Stimulated activated CD8-positive, alpha-beta memory T cell treated with anti-CD3 and anti-CD28 coated beads, Interleukin-7, amount 100 ng/mL, for 24 hours (primary cell): ENCODE results near the gene LMOD3.

Experiments
- DNase-seq: peaks from one replicate; pipeline ENCODE4 v3.0.0-alpha.2; 2020; ENCODE audit warnings: low read depth

The LMOD3 gene

DNA sequence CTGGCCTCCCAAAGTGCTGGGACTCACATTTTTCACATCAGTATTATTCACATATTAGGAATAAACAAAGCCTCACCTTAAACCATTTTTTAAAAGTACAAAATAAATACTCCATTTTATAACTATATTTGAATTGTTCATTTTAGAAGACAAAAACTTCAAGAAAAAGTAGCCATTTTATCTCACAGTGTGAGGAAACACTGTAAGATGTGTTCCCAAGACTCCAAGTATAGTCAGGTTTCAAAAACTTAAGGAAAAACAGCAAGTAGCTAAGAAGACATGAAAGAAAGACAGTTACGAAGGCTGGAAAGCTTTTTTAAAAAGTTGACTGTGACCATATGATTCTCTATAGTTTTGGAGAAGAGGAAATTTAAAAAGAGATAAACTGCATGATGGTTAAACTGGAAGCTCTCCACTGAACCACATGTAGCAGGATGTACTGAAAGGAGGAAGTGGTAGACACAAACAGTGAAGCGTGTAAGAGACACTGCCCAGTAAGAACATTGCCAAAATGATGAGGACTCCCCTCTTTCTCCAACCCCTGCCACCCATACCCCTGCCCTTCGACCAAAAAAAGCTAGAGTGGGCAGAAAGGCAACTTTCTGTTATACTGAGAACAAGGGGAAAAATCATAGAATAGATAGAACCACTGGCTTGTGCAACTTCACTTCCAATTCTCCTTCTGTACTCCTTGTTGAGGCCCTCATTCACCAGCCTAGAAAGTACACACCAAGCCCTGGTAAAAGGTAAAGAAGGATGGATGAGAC lies 64.0 kb downstream of the LMOD3 start:
- DNase-seq, result no peak
